ENCODE data around the gene ACBD5.
"Not testable (repeated sequence)": the region's sequence is repeated elsewhere in the genome, so short reads cannot be mapped to it uniquely, and the experiment has no call there.

The ACBD5 gene

GRCh38 chr10:27237531-27237930 is 3.1 kb downstream of the ACBD5 start:
- DNase-seq: not testable (repeated sequence)

DNA sequence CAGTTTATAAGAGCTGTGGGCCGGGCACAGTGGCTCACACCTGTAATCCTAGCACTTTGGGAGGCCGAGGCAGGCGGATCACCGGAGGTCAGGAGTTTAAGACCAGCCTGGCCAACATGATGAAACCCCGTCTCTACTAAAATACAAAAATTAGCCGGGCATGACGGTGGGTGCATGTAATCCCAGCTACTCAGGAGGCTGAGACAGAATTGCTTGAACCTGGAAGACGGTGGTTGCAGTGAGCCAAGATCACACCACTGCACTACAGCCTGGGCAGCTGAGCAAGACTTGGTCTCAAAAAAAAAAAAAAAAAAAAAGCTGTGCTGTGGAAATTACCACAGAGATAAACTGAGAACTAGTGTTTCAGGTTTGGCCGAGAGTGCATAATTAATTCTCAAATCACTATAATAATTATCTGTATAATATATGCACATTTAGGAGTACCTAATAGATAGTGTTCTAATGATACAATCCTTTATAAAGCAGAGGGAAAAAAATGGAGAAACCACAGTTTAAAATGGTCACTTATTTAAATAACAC is 3.9 kb downstream of the ACBD5 start:
- DNase-seq: not testable (repeated sequence)

- DNase-seq: no peak
Observed at GRCh38 chr10:27235706-27236105, 4.9 kb downstream of the ACBD5 start.

DNA sequence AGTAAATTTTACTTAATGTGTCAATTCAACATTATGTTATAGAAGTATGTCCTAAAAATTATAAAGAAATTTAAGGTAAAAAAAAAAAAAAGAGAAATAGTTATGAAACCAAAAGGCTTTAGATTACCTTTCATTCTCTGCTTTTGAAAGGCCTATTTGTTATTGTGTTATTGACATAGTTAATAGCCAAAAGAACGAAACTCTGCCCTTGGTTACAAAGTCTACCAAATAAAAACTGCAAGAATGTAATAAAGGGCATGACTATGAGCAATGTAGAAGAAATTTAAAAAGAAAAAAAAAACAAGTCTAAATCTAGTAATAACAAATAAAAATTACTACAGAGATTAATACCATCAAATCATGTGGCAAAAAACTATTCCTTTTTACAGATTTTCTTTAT is 10.6 kb downstream of the ACBD5 start:
- DNase-seq: no peak

- DNase-seq: peak; percentile 48
Observed at GRCh38 chr10:27225642-27226257, 14.8 kb downstream of the ACBD5 start.

GRCh38 chr10:27225011-27225590 is 15.5 kb downstream of the ACBD5 start:
- peak; percentile 55 for DNase-seq

GRCh38 chr10:27223964-27224363 is 16.6 kb downstream of the ACBD5 start:
- peak; percentile 60 for DNase-seq

- no peak for DNase-seq
Observed at GRCh38 chr10:27207350-27207749, 33.2 kb downstream of the ACBD5 start.

GRCh38 chr10:27203806-27204205 is 36.8 kb downstream of the ACBD5 start:
- no peak for DNase-seq

- no peak for DNase-seq
Observed at GRCh38 chr10:27197980-27198620, 42.5 kb downstream of the ACBD5 start.

DNA sequence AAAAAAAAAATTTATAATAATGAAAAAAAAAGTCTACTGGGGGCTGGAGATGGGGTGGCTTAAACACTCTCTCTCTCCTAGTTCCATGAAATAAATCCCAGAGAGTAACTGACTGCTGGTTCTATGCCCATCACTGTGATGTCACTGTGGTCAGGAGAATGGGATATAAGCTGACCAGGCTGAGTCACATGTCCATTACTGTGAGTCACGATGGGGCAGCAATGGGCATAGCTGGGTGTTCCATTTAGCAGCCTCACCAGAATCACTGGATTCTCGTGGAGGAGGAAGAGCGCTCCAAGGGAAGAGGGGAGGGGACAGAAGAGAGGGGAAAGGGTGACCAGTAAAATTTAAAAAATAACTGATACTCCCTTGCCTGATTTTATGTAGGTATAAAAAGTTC is 48.3 kb downstream of the ACBD5 start:
- DNase-seq: no peak

DNA sequence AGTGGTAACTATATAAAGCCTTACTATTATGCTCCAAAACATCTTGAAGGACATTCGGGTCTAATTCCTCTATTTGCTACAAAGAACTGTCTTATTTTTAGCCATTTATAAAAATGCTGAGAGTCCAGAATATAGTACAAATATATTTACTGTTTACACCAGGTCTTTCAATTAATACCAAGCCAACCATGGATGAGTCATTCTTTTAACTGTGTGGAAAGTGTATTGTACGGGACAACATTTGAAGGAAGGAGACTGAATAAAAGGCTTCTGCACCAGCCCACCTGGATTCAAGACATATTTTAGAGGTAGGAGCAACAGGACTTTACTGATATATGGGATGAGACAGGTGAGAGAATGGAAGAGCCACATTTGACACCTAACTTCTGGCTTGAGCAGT is 50.1 kb downstream of the ACBD5 start:
- DNase-seq: no peak

- no peak for DNase-seq
Observed at GRCh38 chr10:27188897-27189296, 51.7 kb downstream of the ACBD5 start.

DNA sequence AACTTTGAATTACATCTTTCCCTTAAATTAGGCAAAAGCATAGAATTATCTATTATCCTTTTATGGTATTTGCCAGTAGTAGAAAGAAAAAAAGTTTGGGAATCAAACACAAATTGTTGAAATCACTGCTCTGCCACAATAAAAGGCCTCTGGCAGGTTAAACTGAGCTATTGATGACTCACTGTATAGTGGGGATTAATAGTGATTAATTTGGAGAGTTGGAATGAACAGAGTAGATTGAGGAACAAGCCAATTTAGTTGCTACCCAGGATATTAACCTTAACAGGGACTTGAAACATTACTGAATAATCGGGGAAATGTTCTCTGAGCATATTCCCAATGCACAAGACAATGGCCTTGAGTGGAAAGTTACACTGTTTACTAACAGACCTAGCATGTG is 52.3 kb downstream of the ACBD5 start:
- DNase-seq: no peak

GRCh38 chr10:27169849-27170248 is 70.7 kb downstream of the ACBD5 start:
- no peak for DNase-seq

DNA sequence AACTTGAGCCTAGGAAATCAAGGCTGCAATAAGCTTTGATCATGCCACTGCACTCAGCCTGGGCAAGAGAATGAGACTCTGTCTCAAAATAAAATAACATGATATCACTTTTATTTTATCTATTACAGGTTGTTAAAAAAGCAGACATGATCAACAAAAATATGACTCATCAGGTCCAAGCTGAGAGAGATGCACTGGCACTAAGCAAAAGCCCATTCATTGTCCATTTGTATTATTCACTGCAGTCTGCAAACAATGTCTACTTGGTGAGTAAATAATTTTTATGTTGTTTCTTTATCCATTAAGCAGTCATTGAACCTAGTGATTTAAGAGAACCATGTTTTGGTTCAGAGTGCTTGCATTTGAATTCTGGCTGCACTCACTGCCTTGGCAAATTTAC is 82.2 kb downstream of the ACBD5 start:
- DNase-seq: no peak

GRCh38 chr10:27157150-27157549 is 83.4 kb downstream of the ACBD5 start:
- DNase-seq: no peak

- peak; percentile 26 for DNase-seq
Observed at GRCh38 chr10:27156566-27156965, 84.0 kb downstream of the ACBD5 start.

DNA sequence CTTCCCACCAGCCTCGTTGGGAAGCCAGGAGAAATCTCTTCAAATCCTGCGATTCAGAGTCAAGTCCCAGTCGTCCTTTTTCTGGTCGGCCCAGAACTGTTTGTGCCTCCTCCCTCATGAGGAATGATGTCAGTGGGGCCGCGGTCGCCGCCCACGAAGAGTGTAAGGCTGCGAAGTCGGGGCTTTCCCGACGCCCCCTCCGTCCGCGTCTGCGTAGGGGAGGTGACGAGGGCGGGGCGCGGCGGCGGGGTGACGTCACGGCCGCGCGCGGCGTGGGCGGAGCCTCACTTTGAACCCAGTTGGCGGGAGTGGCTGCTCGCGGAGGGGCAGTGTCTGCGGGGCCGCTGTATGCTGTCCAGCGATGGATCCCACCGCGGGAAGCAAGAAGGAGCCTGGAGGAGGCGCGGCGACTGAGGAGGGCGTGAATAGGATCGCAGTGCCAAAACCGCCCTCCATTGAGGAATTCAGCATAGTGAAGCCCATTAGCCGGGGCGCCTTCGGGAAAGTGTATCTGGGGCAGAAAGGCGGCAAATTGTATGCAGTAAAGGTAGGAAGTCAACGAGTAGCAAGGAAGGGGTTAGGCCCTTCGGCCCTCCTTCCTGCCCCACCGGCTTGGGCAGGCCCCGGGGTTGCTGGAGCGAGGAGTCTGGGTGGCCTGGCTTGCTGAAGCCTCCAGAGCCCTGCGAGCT is 85.4 kb downstream of the ACBD5 start, which contains the start of gene MASTL:
TSS of gene MASTL (plus strand) at position 287 of the 689 bp plus-strand sequence. CDS start at position 362, 75 bp downstream.
- DNase-seq: peak; percentile 97

DNA sequence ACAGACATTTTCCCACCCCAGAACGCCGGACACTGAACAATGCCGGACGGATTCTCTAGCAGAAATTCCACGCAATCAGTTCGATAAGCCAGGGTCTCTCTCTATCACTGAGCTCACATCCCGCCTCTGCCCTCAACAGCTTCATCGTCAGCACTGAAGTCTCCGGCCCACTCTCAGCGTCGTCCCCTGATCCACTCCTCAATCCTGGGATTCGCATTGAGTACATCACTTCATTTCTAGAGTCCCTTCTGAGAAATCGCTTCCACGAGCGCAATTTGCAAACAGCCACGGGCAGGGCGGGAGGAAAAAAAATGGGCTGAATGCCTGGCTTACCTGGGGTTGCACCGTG is 86.8 kb downstream of the ACBD5 start:
- DNase-seq: no peak

- DNase-seq: no peak
Observed at GRCh38 chr10:27153329-27153728, 87.3 kb downstream of the ACBD5 start.

GRCh38 chr10:27152687-27153086 is 87.9 kb downstream of the ACBD5 start:
- DNase-seq: no peak

- DNase-seq: no peak
Observed at GRCh38 chr10:27150261-27150660, 90.3 kb downstream of the ACBD5 start.

DNA sequence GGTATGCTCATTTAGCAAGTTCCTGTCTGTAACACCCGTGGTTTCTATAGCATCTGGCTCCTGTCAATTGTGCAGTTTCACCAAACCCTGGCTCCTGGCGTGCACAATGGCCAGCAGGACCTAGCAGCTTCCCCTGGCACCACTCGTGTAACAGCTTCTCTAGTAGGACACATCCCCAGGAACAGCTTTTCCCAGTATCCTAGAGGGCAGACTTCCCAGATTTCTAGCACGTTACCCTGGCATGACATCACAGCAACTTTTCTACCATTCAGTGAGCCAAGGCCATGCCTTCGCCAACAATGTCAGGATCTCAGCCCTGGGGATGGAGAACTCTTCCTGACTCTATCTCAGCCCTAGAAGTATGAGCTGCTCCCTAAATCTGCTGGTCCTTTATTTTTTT is 92.9 kb downstream of the ACBD5 start:
- no peak for DNase-seq

Measured in CD4-positive, alpha-beta T cell treated with Interleukin-21 for 1 hour (primary cell).